H1 (cell line): ENCODE results near the gene SH3PXD2A. TPM values are rescaled to one million over a fixed set of nuclear protein-coding genes. Genes with fewer than 3 reads are reported as not detected.

ENCODE experiments used
- CTCF ChIA-PET: fragments of 300-600 bp; sonication (Branson Sonifier 250); formaldehyde crosslinking; loops from one replicate; lab custom pipeline; 2021; ENCODE audit not compliant: partially characterized antibody; lab: Charles Lee
- POLR2A ChIA-PET: fragments of 300-600 bp; sonication (Branson Sonifier 250); formaldehyde crosslinking; loops from one replicate; lab custom pipeline; 2021; ENCODE audit warnings: inconsistent platforms; ENCODE audit not compliant: partially characterized antibody; lab: Charles Lee
- DNase-seq, 2 experiments: peaks; one replicate each; pipeline versions ENCODE4 v3.0.0 to v3.0.0-alpha.2; 2010 to 2022; ENCODE audit warnings: low spot score in 2 of 2, low read depth in 1 of 2, mixed read lengths in 1 of 2
- FAIRE-seq: peaks from 2 replicates; lab custom pipeline; 2011; peaks lifted over from hg19 to GRCh38; lab: Jason Lieb, UNC
- H2AFZ ChIP-seq: 2 replicates; pipeline ENCODE4 v1.8.1; 2012; ENCODE audit warnings: low read length, inconsistent platforms
- H2AK5ac ChIP-seq: 2 replicates; pipeline ENCODE4 v1.6.1; 2013; ENCODE audit warnings: low read depth, low read length
- H2BK120ac ChIP-seq: replicated peaks from 2 replicates; pipeline ENCODE3; 2013; ENCODE audit warnings: low read depth, low read length, inconsistent platforms
- H2BK12ac ChIP-seq: 2 replicates; pipeline ENCODE4 v1.6.1; 2013; ENCODE audit warnings: low read depth, low read length
- H2BK15ac ChIP-seq: 2 replicates; pipeline ENCODE4 v1.6.1; 2013; ENCODE audit warnings: low read length
- H2BK20ac ChIP-seq: 2 replicates; pipeline ENCODE4 v1.6.1; 2013; ENCODE audit warnings: low read length
- H2BK5ac ChIP-seq: 2 replicates; pipeline ENCODE4 v1.6.1; 2013; ENCODE audit warnings: low read depth, low read length
- H3K14ac ChIP-seq: 2 replicates; pipeline ENCODE4 v1.6.1; 2013; ENCODE audit warnings: inconsistent platforms; ENCODE audit not compliant: insufficient read length
- H3K18ac ChIP-seq: 2 replicates; pipeline ENCODE4 v1.6.1; 2013; ENCODE audit warnings: low read length; ENCODE audit errors: extremely low read depth
- H3K23ac ChIP-seq: 2 replicates; pipeline ENCODE4 v1.6.1; 2013; ENCODE audit warnings: inconsistent platforms; ENCODE audit not compliant: insufficient read length
- H3K23me2 ChIP-seq: 2 replicates; pipeline ENCODE4 v1.6.1; 2013; ENCODE audit warnings: low read depth, low read length
- H3K27ac ChIP-seq: 2 replicates; pipeline ENCODE4 v1.6.1; 2011; ENCODE audit warnings: low read depth, low read length, inconsistent platforms
- H3K27me3 ChIP-seq, 4 experiments: replicated peaks in 1 of 4; 1 replicate in 1 of 4; 2 replicates in 3 of 4; pipeline versions ENCODE4 v1.6.1 to v1.8.1; 2011 to 2013; ENCODE audit warnings: low read length in 3 of 4, mild to moderate bottlenecking in 3 of 4, inconsistent platforms in 2 of 4, mixed read lengths in 2 of 4, moderate library complexity in 1 of 4; ENCODE audit not compliant: control insufficient read depth in 3 of 4, insufficient read depth in 3 of 4; ENCODE audit errors: extremely low read depth in 1 of 4
- H3K36me3 ChIP-seq, 4 experiments: 2 replicates each; pipeline versions ENCODE4 v1.6.1 to v1.8.1; 2011 to 2013; ENCODE audit warnings: mild to moderate bottlenecking in 4 of 4, low read length in 3 of 4, moderate library complexity in 2 of 4, control low read depth in 1 of 4, inconsistent platforms in 1 of 4; ENCODE audit not compliant: insufficient read depth in 4 of 4, control insufficient read depth in 2 of 4
- H3K4ac ChIP-seq: replicated peaks from 2 replicates; pipeline ENCODE3; 2013; ENCODE audit warnings: low read length, low read depth, mixed read lengths, inconsistent platforms; ENCODE audit not compliant: insufficient read length
- H3K4me1 ChIP-seq, 4 experiments: replicated peaks in 1 of 4; 1 replicate in 1 of 4; 2 replicates in 3 of 4; pipeline versions ENCODE4 v1.6.1 to v1.8.1; 2011 to 2013; ENCODE audit warnings: low read length in 3 of 4, inconsistent platforms in 2 of 4, mixed read lengths in 1 of 4; ENCODE audit not compliant: insufficient read depth in 4 of 4, control insufficient read depth in 3 of 4
- H3K4me2 ChIP-seq, 2 experiments: 2 replicates each; pipeline versions ENCODE4 v1.6.1 to v1.8.1; 2011 to 2013; ENCODE audit warnings: low read depth in 2 of 2, low read length in 2 of 2, control low read depth in 1 of 2, inconsistent platforms in 1 of 2, mild to moderate bottlenecking in 1 of 2; ENCODE audit not compliant: insufficient read depth in 1 of 2
- H3K4me3 ChIP-seq, 4 experiments: fragments of 200-600, 300-600 bp in 1 of 4; sonication (generic), shearing (Covaris generic), sonication (Bioruptor Twin) in 1 of 4; 2 replicates each; pipeline versions ENCODE4 v1.5.1 to v1.8.1; 2011 to 2016; ENCODE audit warnings: low read length in 4 of 4, low read depth in 3 of 4, control low read depth in 2 of 4, inconsistent platforms in 2 of 4, mild to moderate bottlenecking in 2 of 4, mixed read lengths in 1 of 4, moderate library complexity in 1 of 4; ENCODE audit not compliant: insufficient read depth in 2 of 4; ENCODE audit errors: extremely low read depth in 1 of 4
- H3K56ac ChIP-seq: replicated peaks from 2 replicates; pipeline ENCODE3; 2013; ENCODE audit warnings: low read depth, mild to moderate bottlenecking, mixed read lengths, low read length, inconsistent platforms; ENCODE audit not compliant: insufficient read length
- H3K79me1 ChIP-seq: 2 replicates; pipeline ENCODE4 v1.6.1; 2013; ENCODE audit warnings: low read depth, low read length, control low read depth
- H3K79me2 ChIP-seq, 2 experiments: 2 replicates each; pipeline versions ENCODE4 v1.6.1 to v1.8.1; 2012 to 2013; ENCODE audit warnings: low read length in 2 of 2, mild to moderate bottlenecking in 2 of 2, inconsistent platforms in 1 of 2; ENCODE audit not compliant: insufficient read depth in 2 of 2, control insufficient read depth in 1 of 2
- H3K9ac ChIP-seq, 4 experiments: replicated peaks in 1 of 4; 1 replicate in 1 of 4; 2 replicates in 3 of 4; pipeline versions ENCODE4 v1.6.1 to v1.8.1; 2011 to 2013; ENCODE audit warnings: low read depth in 3 of 4, low read length in 3 of 4, control low read depth in 2 of 4, mild to moderate bottlenecking in 2 of 4, moderate library complexity in 2 of 4, inconsistent platforms in 1 of 4; ENCODE audit errors: extremely low read depth in 1 of 4
- H3K9me3 ChIP-seq, 2 experiments: 2 replicates each; pipeline versions ENCODE4 v1.6.1 to v1.8.1; 2012 to 2013; ENCODE audit warnings: mild to moderate bottlenecking in 2 of 2, moderate library complexity in 2 of 2, control low read depth in 1 of 2, inconsistent platforms in 1 of 2, low read depth in 1 of 2, low read length in 1 of 2, mixed read lengths in 1 of 2; ENCODE audit not compliant: insufficient read depth in 2 of 2
- H4K20me1 ChIP-seq, 2 experiments: replicated peaks in 1 of 2; 2 replicates each; pipeline versions ENCODE3 to v1.8.1; 2011 to 2013; ENCODE audit warnings: inconsistent platforms in 2 of 2, low read length in 2 of 2, mild to moderate bottlenecking in 1 of 2; ENCODE audit not compliant: insufficient read depth in 2 of 2, control insufficient read depth in 1 of 2
- H4K5ac ChIP-seq: 2 replicates; pipeline ENCODE4 v1.6.1; 2013; ENCODE audit warnings: low read length, low read depth, mixed read lengths, inconsistent platforms; ENCODE audit not compliant: insufficient read length
- H4K8ac ChIP-seq: 2 replicates; pipeline ENCODE4 v1.8.0; 2013; ENCODE audit warnings: mild to moderate bottlenecking, moderate library complexity, low read length, inconsistent platforms; ENCODE audit not compliant: insufficient read depth; ENCODE audit errors: extremely low read depth
- H4K91ac ChIP-seq: replicated peaks from 2 replicates; pipeline ENCODE3; 2013; ENCODE audit warnings: low read length, mixed read lengths, inconsistent platforms; ENCODE audit not compliant: insufficient read length
- EZH2 ChIP-seq: fragments of 200-600 bp; sonication (generic); IDR thresholded peaks from 2 replicates; pipeline ENCODE4 v1.7.1; 2012; ENCODE audit warnings: low read depth, mild to moderate bottlenecking, moderate library complexity, low read length, inconsistent platforms; ENCODE audit not compliant: severe bottlenecking
- KDM4A ChIP-seq: IDR thresholded peaks from one replicate; pipeline ENCODE4 v1.7.1; 2012; ENCODE audit warnings: low read depth, mild to moderate bottlenecking, moderate library complexity, low read length, inconsistent platforms; ENCODE audit not compliant: severe bottlenecking
- TAF1 ChIP-seq: IDR thresholded peaks from 2 replicates; pipeline ENCODE4 v1.6.1; 2011; ENCODE audit warnings: mild to moderate bottlenecking, low read depth, low read length
- WGBS, 2 experiments: shearing (Covaris generic) in 1 of 2; methylation state at CpG; one replicate each; pipeline versions ENCODE4 v1.1.6 to v1.1.7; 2013 to 2015; ENCODE audit warnings: low lambda C conversion rate in 2 of 2, mixed read lengths in 2 of 2, inconsistent platforms in 1 of 2, low coverage in 1 of 2, missing lambda C conversion rate in 1 of 2; ENCODE audit not compliant: insufficient replicate concordance in 2 of 2, insufficient coverage in 1 of 2, insufficient read length in 1 of 2; ENCODE audit errors: extremely low coverage in 1 of 2, missing lambda C conversion rate in 1 of 2; 5-methylcytosine and 5-hydroxymethylcytosine counted together
- polyA plus RNA-seq, 7 experiments: library from polyadenylated mRNA; depleted of rRNA in 3 of 7; stranded (reverse) in 5 of 7; unstranded in 2 of 7; fragments of >200 nt in 5 of 7; fragments of 200-250 nt in 2 of 7; gene quantifications; 1 replicate in 5 of 7; 2 replicates in 1 of 7; 4 replicates in 1 of 7; pipeline versions ENCODE4 v1.2.1 to v1.2.3, GENCODE V29; 2011 to 2013; ENCODE audit warnings: missing spikeins in 2 of 7, mixed read lengths in 2 of 7
- total RNA-seq: library from RNA; stranded (reverse); fragmentation: NEBNext Ultra II Directional; extraction: Animal tissue kit (Norgen Biotek cat#: 25700); gene quantifications from 2 replicates; pipeline ENCODE4 v1.2.1, GENCODE V29; 2021

SH3PXD2A gene
- total and polyA plus RNA-seq, 2 of the 8 experiments (the other 6 are each of a cell fraction or from before 2014, with no cell fraction given): 5.4 to 16.3 TPM

DNA sequence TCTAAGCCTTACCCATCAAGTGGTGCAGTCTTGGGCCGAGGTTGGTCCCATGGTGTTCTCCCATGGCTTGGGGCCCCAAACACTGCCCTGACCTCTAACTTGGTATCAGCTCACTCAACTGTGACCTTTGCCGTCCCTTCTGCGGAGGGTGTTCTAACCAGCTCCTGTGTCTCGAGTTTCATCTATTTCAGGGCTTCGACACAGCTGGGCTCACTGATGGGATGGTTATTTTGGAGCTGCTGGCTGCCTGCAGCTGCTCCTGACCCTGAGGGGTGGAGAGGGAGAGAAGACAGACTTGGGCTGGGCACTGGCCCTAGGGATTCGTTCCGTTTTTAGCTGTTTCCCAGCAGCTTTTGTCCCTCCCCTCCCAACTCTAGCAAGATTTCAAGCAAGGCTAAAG is 274.9 kb downstream of the SH3PXD2A start:
- no peak overlapping the region for H3K4ac ChIP-seq
- H3K4me3 ChIP-seq: no peak overlapping the region
- WGBS, 2 experiments: 83% methylated on average over 7 of the region's 7 CpGs; no CpG with 5 or more reads in 1 of the 2 experiments
- no peak overlapping the region for H3K23ac ChIP-seq
- no peak overlapping the region for H4K91ac ChIP-seq
- no peak overlapping the region for H2BK12ac ChIP-seq
- H3K18ac ChIP-seq: no peak overlapping the region
- no peak overlapping the region for H2BK20ac ChIP-seq
- no peaks in the 10 kb centered on the region for H3K36me3 ChIP-seq
- H3K79me2 ChIP-seq: no peaks in the 10 kb centered on the region
- H3K27me3 ChIP-seq: no peaks in the 10 kb centered on the region; a peak in 1 of 7 replicates
- no peak overlapping the region for H3K27ac ChIP-seq
- no peak overlapping the region for H2BK120ac ChIP-seq
- H3K79me1 ChIP-seq: no peaks in the 10 kb centered on the region
- TF ChIP-seq TAF1 (no peak), EZH2 (no peak), KDM4A (no peak)
- H4K20me1 ChIP-seq: no peaks in the 10 kb centered on the region
- no peak overlapping the region for H3K56ac ChIP-seq
- no peak overlapping the region for H3K14ac ChIP-seq
- no peak overlapping the region for H2BK15ac ChIP-seq
- no peak overlapping the region for H2AK5ac ChIP-seq
- FAIRE-seq (no peak), DNase-seq (no peak)
- no peak overlapping the region for H4K5ac ChIP-seq
- no peak overlapping the region for H2AFZ ChIP-seq
- no peak overlapping the region for H2BK5ac ChIP-seq
- H3K9me3 ChIP-seq: no peaks in the 10 kb centered on the region
- H4K8ac ChIP-seq: no peak overlapping the region
- no peak overlapping the region for H3K9ac ChIP-seq
- H3K4me2 ChIP-seq: no peak overlapping the region
- POLR2A ChIA-PET: interaction anchor here (0.8 kb wide), 1 partner anchor 9 kb away, joined by 3 read pairs; no protein-coding TSS in a partner anchor
- no peaks in the 10 kb centered on the region; a peak in 1 of 7 replicates for H3K4me1 ChIP-seq
- CTCF ChIA-PET: interaction anchor here (0.6 to 12.0 kb wide), 17 partner anchors 11 to 156 kb away, joined by 3 to 134 read pairs (median 4); no protein-coding TSS in a partner anchor
- H3K23me2 ChIP-seq: peaks cover 2% of the 10 kb centered on the region; the same call in 1 of the 2 replicates
